Colonic mucosa (tissue), 4 donors: ENCODE results near the gene RNF223. TPM values are rescaled to one million over a fixed set of nuclear protein-coding genes. Genes with fewer than 3 reads are reported as not detected.

ENCODE experiments used
- DNase-seq: peaks from one replicate; pipeline ENCODE4 v3.0.0-alpha.2; 2020
- H3K27ac ChIP-seq: fragments of 200-600 bp; one replicate; pipeline ENCODE4 v1.8.0; 2021
- H3K27me3 ChIP-seq: fragments of 200-600 bp; one replicate; pipeline ENCODE4 v1.8.0; 2021
- H3K36me3 ChIP-seq: fragments of 200-600 bp; one replicate; pipeline ENCODE4 v1.8.0; 2021
- H3K4me1 ChIP-seq: fragments of 200-600 bp; one replicate; pipeline ENCODE4 v1.8.0; 2021; ENCODE audit warnings: mild to moderate bottlenecking
- H3K4me3 ChIP-seq: fragments of 200-600 bp; one replicate; pipeline ENCODE4 v1.8.0; 2021
- H3K9ac ChIP-seq, 2 donors: one replicate each; pipeline ENCODE4 v1.7.0; 2013; ENCODE audit warnings: control low read depth in 2 of 2, low read depth in 2 of 2, low read length in 2 of 2
- H3K9me3 ChIP-seq: fragments of 200-600 bp; one replicate; pipeline ENCODE4 v1.8.0; 2021
- intact Hi-C: fragments of 100-400 bp; cut with DNase I; formaldehyde crosslinking; loops from one replicate; pipeline ENCODE4 v1.14.1; 2022
- total RNA-seq, 2 donors: library from RNA; stranded (reverse); fragmentation: NEBNext Ultra II Directional in 1 of 2; extraction: Animal tissue kit (Norgen Biotek cat#: 25700) in 1 of 2; gene quantifications; one replicate each; pipeline ENCODE4 v1.2.1, GENCODE V29; 2021
- TF ChIP-seq, protein P1 (sequence below): fragments of 200-600 bp; IDR thresholded peaks from one replicate; pipeline ENCODE4 v1.8.0; 2022; ENCODE audit warnings: antibody characterized with exemption, mild to moderate bottlenecking
- donor health status: healthy.
- donor health status: DM: no; HTN: no; CAD: no.
- donor health status: DM: no; HTN: no; CAD: no.

RNF223 gene
- total RNA-seq, 2 donors from 2014 or later: 5.1 to 5.7 TPM

DNA sequence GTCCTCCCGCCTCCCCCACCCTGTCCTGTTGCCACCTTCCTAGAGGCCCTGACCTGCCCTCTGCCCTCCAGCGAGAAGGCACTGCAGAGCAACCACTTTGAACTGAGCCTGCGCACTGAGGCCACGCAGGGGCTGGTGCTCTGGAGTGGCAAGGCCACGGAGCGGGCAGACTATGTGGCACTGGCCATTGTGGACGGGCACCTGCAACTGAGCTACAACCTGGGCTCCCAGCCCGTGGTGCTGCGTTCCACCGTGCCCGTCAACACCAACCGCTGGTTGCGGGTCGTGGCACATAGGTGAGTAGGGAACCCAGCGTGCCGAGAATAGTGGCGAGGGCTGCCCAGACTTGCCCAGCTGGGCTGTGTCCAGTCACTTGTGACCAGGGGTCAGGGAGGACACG, 20.4 kb downstream of the RNF223 start:
- TF ChIP-seq, protein P1, sequence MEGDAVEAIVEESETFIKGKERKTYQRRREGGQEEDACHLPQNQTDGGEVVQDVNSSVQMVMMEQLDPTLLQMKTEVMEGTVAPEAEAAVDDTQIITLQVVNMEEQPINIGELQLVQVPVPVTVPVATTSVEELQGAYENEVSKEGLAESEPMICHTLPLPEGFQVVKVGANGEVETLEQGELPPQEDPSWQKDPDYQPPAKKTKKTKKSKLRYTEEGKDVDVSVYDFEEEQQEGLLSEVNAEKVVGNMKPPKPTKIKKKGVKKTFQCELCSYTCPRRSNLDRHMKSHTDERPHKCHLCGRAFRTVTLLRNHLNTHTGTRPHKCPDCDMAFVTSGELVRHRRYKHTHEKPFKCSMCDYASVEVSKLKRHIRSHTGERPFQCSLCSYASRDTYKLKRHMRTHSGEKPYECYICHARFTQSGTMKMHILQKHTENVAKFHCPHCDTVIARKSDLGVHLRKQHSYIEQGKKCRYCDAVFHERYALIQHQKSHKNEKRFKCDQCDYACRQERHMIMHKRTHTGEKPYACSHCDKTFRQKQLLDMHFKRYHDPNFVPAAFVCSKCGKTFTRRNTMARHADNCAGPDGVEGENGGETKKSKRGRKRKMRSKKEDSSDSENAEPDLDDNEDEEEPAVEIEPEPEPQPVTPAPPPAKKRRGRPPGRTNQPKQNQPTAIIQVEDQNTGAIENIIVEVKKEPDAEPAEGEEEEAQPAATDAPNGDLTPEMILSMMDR: no peak
- H3K36me3 ChIP-seq: no peaks in the 10 kb centered on the region
- H3K9me3 ChIP-seq: no peaks in the 10 kb centered on the region
- DNase-seq: no peak
- H3K27me3 ChIP-seq: peaks cover 9% of the 10 kb centered on the region
- no peak overlapping the region for H3K4me3 ChIP-seq
- H3K9ac ChIP-seq: no peak overlapping the region
- no peak overlapping the region for H3K27ac ChIP-seq
- intact Hi-C loops: no loop called here
- peaks cover 1% of the 10 kb centered on the region for H3K4me1 ChIP-seq

DNA sequence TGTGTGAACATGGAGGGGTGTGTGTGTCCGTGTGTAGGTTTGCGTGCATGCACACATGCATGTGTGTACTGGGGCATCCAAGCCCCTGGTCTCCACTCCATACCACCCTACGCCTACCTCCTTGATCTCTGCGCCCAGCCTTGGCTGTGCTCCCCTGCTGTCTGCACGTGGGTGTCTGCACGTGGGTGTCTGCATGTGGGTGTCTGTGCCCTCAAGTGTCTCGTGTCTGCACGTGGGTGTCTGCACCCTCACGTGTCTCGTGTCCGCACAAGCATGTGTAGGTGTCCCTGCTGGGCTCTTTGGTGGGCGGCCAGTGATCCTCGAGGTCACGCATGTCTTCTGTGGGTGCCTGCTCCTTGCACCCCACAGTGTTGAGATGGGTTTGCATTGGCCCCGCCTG, 21.1 kb downstream of the RNF223 start:
- TF ChIP-seq, protein P1: no peak
- no peak for DNase-seq
- Histone ChIP-seq H3K27ac (no peak overlapping the region), H3K9ac (no peak overlapping the region), H3K4me1 (no peaks in the 10 kb centered on the region), H3K9me3 (no peaks in the 10 kb centered on the region), H3K4me3 (no peak overlapping the region), H3K36me3 (no peaks in the 10 kb centered on the region), H3K27me3 (peaks cover 2% of the 10 kb centered on the region)
- intact Hi-C loops: no loop called here

DNA sequence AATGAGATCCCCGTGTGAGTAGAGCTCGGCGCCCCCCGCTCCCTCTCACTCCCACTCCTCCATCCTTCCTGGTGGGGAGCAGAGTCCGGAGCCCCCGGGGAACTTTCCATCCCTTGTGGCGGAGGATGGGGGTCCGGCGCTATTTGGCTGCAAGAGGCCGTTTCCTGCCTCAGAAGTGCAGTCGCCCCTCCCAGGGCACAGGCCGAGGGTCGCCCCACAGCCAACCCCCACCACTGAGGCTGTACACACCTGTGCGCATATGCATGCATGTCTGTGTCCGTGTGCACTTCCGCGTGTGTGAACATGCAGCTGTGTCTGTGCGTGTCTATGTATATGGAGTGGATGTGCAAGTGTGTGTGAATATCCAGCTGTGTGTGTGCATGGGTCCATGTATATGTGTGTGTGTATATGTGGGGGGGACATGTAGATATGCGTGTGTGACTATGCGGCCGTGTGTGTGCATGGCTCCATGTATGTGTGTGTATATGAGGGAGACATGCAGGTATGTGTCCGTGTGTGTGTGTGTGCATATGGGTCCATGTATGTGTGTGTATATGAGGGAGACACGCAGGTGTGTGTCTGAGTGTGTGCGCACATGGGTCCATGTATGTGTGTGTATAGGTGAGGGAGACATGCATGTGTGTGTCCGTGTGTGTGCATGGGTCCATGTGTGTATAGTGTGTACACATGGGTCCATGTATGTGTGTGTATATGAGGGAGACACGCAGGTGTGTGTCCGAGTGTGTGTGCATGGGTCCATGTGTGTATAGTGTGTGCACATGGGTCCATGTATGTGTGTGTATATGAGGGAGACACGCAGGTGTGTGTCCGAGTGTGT, 21.9 kb downstream of the RNF223 start:
- TF ChIP-seq, protein P1: no peak
- DNase-seq: no peak
- intact Hi-C loops: no loop called here
- Histone ChIP-seq H3K36me3 (no peaks in the 10 kb centered on the region), H3K9me3 (no peaks in the 10 kb centered on the region), H3K27me3 (no peaks in the 10 kb centered on the region), H3K4me1 (no peaks in the 10 kb centered on the region), H3K4me3 (no peak overlapping the region), H3K9ac (no peak overlapping the region), H3K27ac (no peak overlapping the region)

DNA sequence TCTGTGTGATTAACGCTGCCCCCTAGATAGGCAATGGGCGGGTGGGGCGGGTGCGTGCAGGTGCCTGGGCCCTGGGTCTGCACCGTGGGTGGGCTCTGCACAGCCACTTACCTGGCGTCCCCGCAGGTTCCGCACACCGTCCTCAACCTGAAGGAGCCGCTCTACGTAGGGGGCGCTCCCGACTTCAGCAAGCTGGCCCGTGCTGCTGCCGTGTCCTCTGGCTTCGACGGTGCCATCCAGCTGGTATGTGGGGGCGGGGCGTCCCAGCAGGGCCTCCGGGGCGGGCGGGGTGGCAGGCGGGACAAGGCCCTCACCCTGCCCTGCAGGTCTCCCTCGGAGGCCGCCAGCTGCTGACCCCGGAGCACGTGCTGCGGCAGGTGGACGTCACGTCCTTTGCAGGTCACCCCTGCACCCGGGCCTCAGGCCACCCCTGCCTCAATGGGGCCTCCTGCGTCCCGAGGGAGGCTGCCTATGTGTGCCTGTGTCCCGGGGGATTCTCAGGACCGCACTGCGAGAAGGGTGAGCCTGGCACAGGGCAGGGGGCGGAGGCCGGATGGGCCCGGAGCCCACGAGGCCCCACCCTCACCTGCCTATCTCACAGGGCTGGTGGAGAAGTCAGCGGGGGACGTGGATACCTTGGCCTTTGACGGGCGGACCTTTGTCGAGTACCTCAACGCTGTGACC, 22.8 kb downstream of the RNF223 start:
- Histone ChIP-seq H3K27me3 (no peaks in the 10 kb centered on the region), H3K9ac (no peak overlapping the region), H3K36me3 (no peaks in the 10 kb centered on the region), H3K9me3 (no peaks in the 10 kb centered on the region), H3K27ac (no peak overlapping the region), H3K4me1 (no peaks in the 10 kb centered on the region), H3K4me3 (no peak overlapping the region)
- intact Hi-C loops: no loop called here
- TF ChIP-seq, protein P1: no peak
- DNase-seq: no peak

DNA sequence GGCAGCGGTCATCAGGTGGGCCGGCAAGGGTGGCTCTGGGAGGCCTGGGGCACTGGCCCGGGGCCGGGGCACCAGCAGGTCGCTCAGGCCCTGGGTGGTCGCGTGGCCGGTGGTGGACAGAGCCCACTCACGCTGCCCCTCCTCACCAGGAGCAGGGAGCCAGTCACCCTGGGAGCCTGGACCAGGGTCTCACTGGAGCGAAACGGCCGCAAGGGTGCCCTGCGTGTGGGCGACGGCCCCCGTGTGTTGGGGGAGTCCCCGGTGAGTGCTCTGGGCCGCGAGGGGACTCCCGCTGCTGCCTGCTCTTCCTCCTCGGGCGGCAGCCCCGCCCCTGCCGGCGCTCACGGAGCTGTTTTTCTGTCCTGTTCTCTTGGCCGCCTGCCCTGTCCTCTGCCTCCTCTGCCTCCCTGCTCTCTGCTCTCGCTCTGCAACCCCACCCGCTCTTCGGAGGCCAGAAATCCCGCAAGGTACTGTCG, 23.5 kb downstream of the RNF223 start:
- Histone ChIP-seq H3K4me1 (no peaks in the 10 kb centered on the region), H3K27ac (no peak overlapping the region), H3K9me3 (no peaks in the 10 kb centered on the region), H3K9ac (no peak overlapping the region), H3K36me3 (no peaks in the 10 kb centered on the region), H3K4me3 (no peak overlapping the region), H3K27me3 (no peaks in the 10 kb centered on the region)
- DNase-seq: peak; percentile 68
- intact Hi-C loops: no loop called here
- TF ChIP-seq, protein P1: no peak
